MCF 10A (cell line): ENCODE measurements around the gene ALG8. TPM values are rescaled to one million over a fixed set of nuclear protein-coding genes. Genes with fewer than 3 reads are reported as not detected.

Source experiments
- BruUV-seq: library from RNA; stranded (reverse); fragments of 400-500 nt; replicated peaks from 2 replicates; lab custom pipeline; 2021; lab: Mats Ljungman, UMichigan
- CTCF ChIA-PET: fragments of 300-600 bp; sonication (Branson Sonifier 250); formaldehyde crosslinking; extraction: SDS; loops from one replicate; lab custom pipeline; 2021; ENCODE audit warnings: antibody characterized with exemption, inconsistent platforms; lab: Yijun Ruan, JAX
- POLR2A ChIA-PET: fragments of 300-600, 350-650 bp; sonication (Branson Sonifier 250); formaldehyde crosslinking; extraction: SDS; loops from one replicate; lab custom pipeline; 2020; ENCODE audit warnings: antibody characterized with exemption, inconsistent platforms; lab: Yijun Ruan, JAX
- DNase-seq: peaks from one replicate; pipeline ENCODE4 v3.0.0-alpha.2; 2018; ENCODE audit not compliant: unreplicated experiment
- H3K27ac Mint-ChIP-seq: one replicate; pipeline ENCODE4 v1.8.0; 2022; ENCODE audit warnings: mild to moderate bottlenecking, low read depth, mixed read lengths; ENCODE audit not compliant: unreplicated experiment
- H3K27me3 Mint-ChIP-seq: one replicate; pipeline ENCODE4 v1.8.0; 2022; ENCODE audit warnings: mixed read lengths; ENCODE audit not compliant: insufficient read depth, unreplicated experiment
- H3K36me3 Mint-ChIP-seq: one replicate; pipeline ENCODE4 v1.8.0; 2022; ENCODE audit warnings: mild to moderate bottlenecking, moderate library complexity, mixed read lengths; ENCODE audit not compliant: insufficient read depth, unreplicated experiment
- H3K4me1 Mint-ChIP-seq: one replicate; pipeline ENCODE4 v1.8.0; 2022; ENCODE audit warnings: mixed read lengths; ENCODE audit not compliant: insufficient read depth, unreplicated experiment
- H3K4me3 Mint-ChIP-seq: one replicate; pipeline ENCODE4 v1.8.0; 2022; ENCODE audit warnings: mild to moderate bottlenecking, moderate library complexity, mixed read lengths; ENCODE audit not compliant: unreplicated experiment
- H3K9me3 Mint-ChIP-seq: one replicate; pipeline ENCODE4 v1.8.0; 2022; ENCODE audit warnings: mixed read lengths; ENCODE audit not compliant: unreplicated experiment
- intact Hi-C: fragments of 100-400 bp; cut with micrococcal nuclease; formaldehyde crosslinking; loops from 2 replicates; pipeline ENCODE4 v1.14.1; 2022
- total RNA-seq: library from RNA; stranded (reverse); gene quantifications from 2 replicates; pipeline ENCODE4 v1.2.3, GENCODE V29; 2022
- TF ChIP-seq, protein P1 (sequence below): fragments of 200-600 bp; IDR thresholded peaks from one replicate; pipeline ENCODE4 v1.8.0; 2022; ENCODE audit warnings: antibody characterized with exemption, mild to moderate bottlenecking; ENCODE audit not compliant: unreplicated experiment

ALG8 gene
- total RNA-seq, 1 experiment from 2014 or later, result 37.2 TPM

DNA sequence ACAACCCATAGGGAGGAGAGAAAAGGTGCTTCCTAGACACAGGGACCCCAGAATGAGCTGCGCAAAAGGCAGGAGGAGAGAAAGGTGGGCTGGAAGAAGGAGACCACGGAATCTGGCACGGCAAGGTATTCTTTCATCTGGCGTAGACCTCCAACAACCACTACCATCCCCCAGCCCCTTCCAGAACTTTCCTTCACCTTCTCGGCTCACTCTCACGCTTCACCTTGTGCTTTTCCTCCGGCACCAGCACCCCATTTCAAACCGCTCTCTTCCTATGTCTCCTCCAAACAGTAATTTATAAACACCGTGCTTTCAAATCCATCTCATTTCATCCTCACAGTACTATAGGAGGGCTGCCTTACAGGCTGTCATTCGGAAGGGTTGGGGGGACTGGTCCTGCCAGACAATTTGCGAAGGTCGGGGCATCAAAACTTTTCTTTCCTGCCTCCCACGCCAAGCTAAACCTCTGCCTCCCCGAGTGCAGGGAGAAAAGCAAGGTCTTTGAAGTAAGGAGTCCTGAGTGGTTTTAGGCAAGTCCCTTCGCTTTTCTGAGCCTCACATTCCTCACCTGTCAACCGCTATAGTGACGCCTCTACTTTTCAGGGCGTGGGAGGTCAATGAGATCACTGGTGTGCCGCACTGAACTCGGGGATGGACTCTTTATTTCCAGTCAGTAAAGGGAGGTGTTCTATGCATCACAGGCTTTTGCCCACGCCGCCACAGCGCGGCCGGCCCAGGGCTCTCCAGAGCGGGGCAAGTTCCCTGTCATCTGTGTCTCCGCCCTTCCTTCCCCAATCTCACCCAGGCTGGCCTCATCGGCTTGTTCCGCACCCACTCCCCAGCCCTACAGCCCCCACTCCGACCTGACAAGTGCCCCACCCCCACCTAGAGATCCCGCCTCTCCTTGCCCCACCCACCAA is 48.2 kb upstream of the ALG8 start:
- TSS peak; percentile 24 for BruUV-seq
- no peaks in the 10 kb centered on the region for H3K9me3 Mint-ChIP-seq
- peak overlapping the region; percentile 100 for H3K4me3 Mint-ChIP-seq
- peaks cover 13% of the 10 kb centered on the region for H3K36me3 Mint-ChIP-seq
- H3K4me1 Mint-ChIP-seq, result peaks cover 41% of the 10 kb centered on the region
- no peak for DNase-seq
- intact Hi-C loops, result loop anchor here (1.0 to 5.0 kb wide), 2 partner anchors 230 to 365 kb away; partner anchors contain the start of genes AAMDC, GAB2 and RSF1
- H3K27ac Mint-ChIP-seq, result peak overlapping the region; percentile 99
- POLR2A ChIA-PET, result interaction anchor here (0.6 to 6.0 kb wide), 13 partner anchors 48 to 387 kb away, joined by 3 to 50 read pairs (median 4); partner anchors contain the start of genes ALG8, GAB2, INTS4 and NARS2
- H3K27me3 Mint-ChIP-seq, result no peaks in the 10 kb centered on the region
- CTCF ChIA-PET, result interaction anchor here (1.0 to 1.1 kb wide), 2 partner anchors 376 to 377 kb away, joined by 3 read pairs; no protein-coding TSS in a partner anchor
- TF ChIP-seq, protein P1, sequence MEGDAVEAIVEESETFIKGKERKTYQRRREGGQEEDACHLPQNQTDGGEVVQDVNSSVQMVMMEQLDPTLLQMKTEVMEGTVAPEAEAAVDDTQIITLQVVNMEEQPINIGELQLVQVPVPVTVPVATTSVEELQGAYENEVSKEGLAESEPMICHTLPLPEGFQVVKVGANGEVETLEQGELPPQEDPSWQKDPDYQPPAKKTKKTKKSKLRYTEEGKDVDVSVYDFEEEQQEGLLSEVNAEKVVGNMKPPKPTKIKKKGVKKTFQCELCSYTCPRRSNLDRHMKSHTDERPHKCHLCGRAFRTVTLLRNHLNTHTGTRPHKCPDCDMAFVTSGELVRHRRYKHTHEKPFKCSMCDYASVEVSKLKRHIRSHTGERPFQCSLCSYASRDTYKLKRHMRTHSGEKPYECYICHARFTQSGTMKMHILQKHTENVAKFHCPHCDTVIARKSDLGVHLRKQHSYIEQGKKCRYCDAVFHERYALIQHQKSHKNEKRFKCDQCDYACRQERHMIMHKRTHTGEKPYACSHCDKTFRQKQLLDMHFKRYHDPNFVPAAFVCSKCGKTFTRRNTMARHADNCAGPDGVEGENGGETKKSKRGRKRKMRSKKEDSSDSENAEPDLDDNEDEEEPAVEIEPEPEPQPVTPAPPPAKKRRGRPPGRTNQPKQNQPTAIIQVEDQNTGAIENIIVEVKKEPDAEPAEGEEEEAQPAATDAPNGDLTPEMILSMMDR, result no peak

DNA sequence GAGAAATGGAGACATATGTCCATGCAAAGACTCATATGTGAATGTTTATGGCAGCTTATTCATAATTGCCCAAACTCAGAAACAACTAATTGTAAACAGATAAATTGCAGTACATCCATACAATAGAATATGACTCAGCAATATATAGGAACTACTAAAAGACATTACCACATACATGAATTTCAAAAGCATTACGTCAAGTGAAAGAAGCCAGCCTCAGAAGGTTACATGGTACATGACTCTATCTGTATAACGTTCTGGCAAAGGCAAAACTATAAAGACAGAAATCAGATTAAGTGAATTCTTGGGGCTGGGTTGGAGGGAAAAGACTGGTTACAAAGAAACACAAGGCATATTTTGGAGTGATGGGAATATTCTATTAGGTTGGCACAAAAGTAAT is 41.8 kb upstream of the ALG8 start:
- H3K4me1 Mint-ChIP-seq, result peaks cover 21% of the 10 kb centered on the region
- H3K36me3 Mint-ChIP-seq, result peaks cover 34% of the 10 kb centered on the region

DNA sequence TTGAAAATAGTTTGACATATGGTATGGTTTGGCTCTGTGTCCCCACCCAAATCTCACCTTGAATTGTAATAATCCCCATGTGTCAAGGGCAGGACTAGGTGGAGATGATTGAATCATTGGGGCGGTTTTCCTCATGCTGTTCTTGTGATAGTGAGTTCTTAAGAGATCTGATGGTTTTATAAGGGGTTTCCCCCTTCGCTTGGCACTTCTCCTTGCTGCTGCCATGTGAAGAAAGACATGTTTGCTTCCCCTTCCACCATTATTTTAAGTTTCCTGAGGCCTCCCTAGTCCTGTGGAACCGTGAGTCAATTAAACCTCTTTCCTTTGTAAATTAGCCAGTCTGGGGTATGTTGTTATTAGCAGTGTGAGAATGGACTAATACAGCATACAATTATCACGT is 41.3 kb upstream of the ALG8 start:
- H3K27ac Mint-ChIP-seq, result peak overlapping the region; percentile 33
- peaks cover 29% of the 10 kb centered on the region for H3K36me3 Mint-ChIP-seq
- H3K27me3 Mint-ChIP-seq, result no peaks in the 10 kb centered on the region
- ChIA-PET CTCF (no interaction called here), POLR2A (no interaction called here)
- intact Hi-C loops, result no loop called here
- DNase-seq, result no peak
- H3K9me3 Mint-ChIP-seq, result no peaks in the 10 kb centered on the region
- TF ChIP-seq, protein P1, result no peak
- H3K4me1 Mint-ChIP-seq, result peaks cover 17% of the 10 kb centered on the region
- H3K4me3 Mint-ChIP-seq, result no peak overlapping the region
- no TSS peak for BruUV-seq

More for the DNA sequence above, 41.8 kb upstream of the ALG8 start:
- DNase-seq, result peak; percentile 65
- Mint-ChIP-seq H3K27me3 (no peaks in the 10 kb centered on the region), H3K9me3 (no peaks in the 10 kb centered on the region), H3K27ac (peak overlapping the region; percentile 33), H3K4me3 (no peak overlapping the region)
- intact Hi-C loops, result no loop called here
- ChIA-PET POLR2A (no interaction called here), CTCF (no interaction called here)
- TF ChIP-seq, protein P1, result no peak
- no TSS peak for BruUV-seq

DNA sequence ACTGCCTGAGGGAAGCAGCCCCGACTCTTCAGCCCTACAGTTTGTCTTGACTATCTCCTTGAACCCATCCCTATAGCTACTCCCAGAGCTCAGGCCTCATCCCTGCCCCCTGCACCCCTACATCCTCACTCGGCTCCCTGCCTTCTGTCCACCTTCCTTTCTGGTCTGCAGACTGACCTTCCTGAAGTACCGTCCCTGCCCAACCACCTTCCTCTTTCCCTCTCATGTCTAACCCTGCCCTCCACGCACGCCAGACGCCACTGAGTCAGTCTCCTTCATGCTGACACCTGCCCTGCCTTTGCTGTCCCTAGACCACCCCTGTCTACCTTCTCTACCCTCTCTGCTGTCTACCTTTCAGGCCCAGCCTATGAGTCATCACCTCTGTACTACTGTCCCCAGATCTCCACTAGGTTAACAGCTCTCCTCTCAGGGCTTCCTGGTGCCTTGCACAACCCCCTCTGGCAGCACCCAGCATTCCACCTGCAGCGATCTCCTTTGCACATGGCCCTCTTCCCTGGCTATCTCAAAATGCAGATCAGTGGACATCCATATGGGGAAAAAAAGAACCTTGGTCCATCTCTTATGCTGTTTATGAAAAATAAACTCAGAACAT is 40.1 kb upstream of the ALG8 start:
- H3K4me1 Mint-ChIP-seq, result peaks cover 16% of the 10 kb centered on the region
- no peak overlapping the region for H3K27ac Mint-ChIP-seq
- no peaks in the 10 kb centered on the region for H3K9me3 Mint-ChIP-seq
- H3K36me3 Mint-ChIP-seq, result peaks cover 36% of the 10 kb centered on the region
- TF ChIP-seq, protein P1, result no peak
- DNase-seq, result peak; percentile 68
- CTCF ChIA-PET, result no interaction called here
- POLR2A ChIA-PET, result interaction anchor here (1.1 kb wide), 1 partner anchor 69 kb away, joined by 3 read pairs; no protein-coding TSS in a partner anchor
- intact Hi-C loops, result no loop called here
- no peak overlapping the region for H3K4me3 Mint-ChIP-seq
- H3K27me3 Mint-ChIP-seq, result no peaks in the 10 kb centered on the region
- BruUV-seq, result no TSS peak
